Measurements from ENCODE around the gene RXRA. TPM values are rescaled to one million over a fixed set of nuclear protein-coding genes. Genes with fewer than 3 reads are reported as not detected.
A peak's percentile ranks its signal among the peaks of the same experiment; 100 is the strongest.

RXRA gene
- polyA plus RNA-seq, 1 of the 3 experiments (the other 2 are of a cell fraction), result 7.6 TPM

- H3K79me2 ChIP-seq (ENCODE audit: insufficient read depth), result no peaks in the 10 kb centered on the region
- H3K4me3 ChIP-seq (ENCODE audit: low read depth in 2 of 2, low read length in 1 of 2), result no peak overlapping the region
- no peak for TF ChIP-seq CHD2 (IDR thresholded peaks at IDR 0.05; ENCODE audit: low read length, partially characterized antibody)
- no peak for TF ChIP-seq ZBTB33 (IDR thresholded peaks at IDR 0.05; ENCODE audit: borderline replicate concordance, low read depth)
- no peak for TF ChIP-seq EP300 (IDR thresholded peaks at IDR 0.05; ENCODE audit: borderline replicate concordance in 1 of 2, low read depth in 1 of 2, low read length in 1 of 2)
- H3K9me3 ChIP-seq, result no peaks in the 10 kb centered on the region
- POLR2A ChIA-PET, result no interaction called here
- H3K36me3 ChIP-seq (replicated peaks in 1 of 2; ENCODE audit: control insufficient read depth in 1 of 2, insufficient read depth in 2 of 2, low read length in 1 of 2), result no peaks in the 10 kb centered on the region
- H3K4me2 ChIP-seq, result no peak overlapping the region
- no peaks in the 10 kb centered on the region for H3F3A ChIP-seq (replicated peaks; ENCODE audit: insufficient read depth)
- peak; percentile 24 for DNase-seq
- no peak overlapping the region for H3K9ac ChIP-seq
- H2AFZ ChIP-seq (ENCODE audit: low read depth), result no peak overlapping the region
- H3K27ac ChIP-seq (ENCODE audit: low read depth in 2 of 2, low read length in 1 of 2), result no peak overlapping the region
- H3K9me2 ChIP-seq, result no peaks in the 10 kb centered on the region
- peaks cover 3 to 42% of the 10 kb centered on the region in 2 experiments; a peak in 1 of 4 replicates for H3K4me1 ChIP-seq (ENCODE audit: control insufficient read depth in 1 of 2, insufficient read depth in 2 of 2, low read depth in 1 of 2, low read length in 1 of 2)
- CTCF ChIA-PET, result interaction anchor here (1.3 to 2.1 kb wide), 2 partner anchors 154 to 160 kb away, joined by 3 to 5 read pairs; no protein-coding TSS in a partner anchor
- no peaks in the 10 kb centered on the region for H3K27me3 ChIP-seq (ENCODE audit: insufficient read depth)
- WGBS (ENCODE audit: low lambda C conversion rate), result 47% methylated on average over 7 of the region's 12 CpGs
- H4K20me1 ChIP-seq (ENCODE audit: insufficient read depth), result no peaks in the 10 kb centered on the region
These were observed 36.9 kb upstream of the RXRA start for GRCh38 chr9:134289241-134289875.

- peaks cover 3 to 53% of the 10 kb centered on the region in 2 experiments; a peak in 1 of 4 replicates for H3K4me1 ChIP-seq (ENCODE audit: control insufficient read depth in 1 of 2, insufficient read depth in 2 of 2, low read depth in 1 of 2, low read length in 1 of 2)
- no peaks in the 10 kb centered on the region for H4K20me1 ChIP-seq (ENCODE audit: insufficient read depth)
- H3K9me3 ChIP-seq, result no peaks in the 10 kb centered on the region
- no peak overlapping the region for H3K4me2 ChIP-seq
- no peak for TF ChIP-seq CTCF (IDR thresholded peaks at IDR 0.05)
- no peak for TF ChIP-seq FOSL2 (IDR thresholded peaks at IDR 0.05; ENCODE audit: borderline replicate concordance, low read depth)
- no peak for TF ChIP-seq JUND (IDR thresholded peaks at IDR 0.05)
- TF ChIP-seq SMC3 (IDR thresholded peaks at IDR 0.05; ENCODE audit: low read depth, low read length), result no peak
- no peak for TF ChIP-seq EZH2phosphoT487 (IDR thresholded peaks at IDR 0.05; ENCODE audit: borderline replicate concordance, low read depth)
- TF ChIP-seq GATA2 (CRISPR knock-in tag; IDR thresholded peaks at IDR 0.05), result no peak
- no peak for TF ChIP-seq TAF1 (IDR thresholded peaks at IDR 0.05; ENCODE audit: borderline replicate concordance, low read depth, low read length)
- no peaks in the 10 kb centered on the region for H3K9me2 ChIP-seq
- H3K79me2 ChIP-seq (ENCODE audit: insufficient read depth), result no peaks in the 10 kb centered on the region
- H2AFZ ChIP-seq (ENCODE audit: low read depth), result no peak overlapping the region
- no peaks in the 10 kb centered on the region for H3K36me3 ChIP-seq (replicated peaks in 1 of 2; ENCODE audit: control insufficient read depth in 1 of 2, insufficient read depth in 2 of 2, low read length in 1 of 2)
- ChIA-PET CTCF (interaction anchor here (2.1 kb wide), 1 partner anchor 159 kb away, joined by 5 read pairs; no protein-coding TSS in a partner anchor), POLR2A (no interaction called here)
- no peaks in the 10 kb centered on the region for H3K27me3 ChIP-seq (ENCODE audit: insufficient read depth)
- H3K4me3 ChIP-seq (ENCODE audit: low read depth in 2 of 2, low read length in 1 of 2), result no peak overlapping the region
- 58% methylated on average over 7 of the region's 12 CpGs for WGBS (ENCODE audit: low lambda C conversion rate)
- no peaks in the 10 kb centered on the region for H3F3A ChIP-seq (replicated peaks; ENCODE audit: insufficient read depth)
- no peak for DNase-seq
- no peak overlapping the region for H3K27ac ChIP-seq (ENCODE audit: low read depth in 2 of 2, low read length in 1 of 2)
- H3K9ac ChIP-seq, result no peak overlapping the region
These were observed 35.4 kb upstream of the RXRA start for GRCh38 chr9:134290603-134291451.
